Suprapubic skin (tissue), 3 donors: Measurements from ENCODE around the gene ERGIC1.

ENCODE experiments used
- POLR2AphosphoS5 ChIP-seq, 3 donors: sonication (generic); formaldehyde crosslinking; IDR thresholded peaks; one replicate each; pipeline ENCODE4 v1.6.1; 2017; ENCODE audit warnings: antibody characterized with exemption in 3 of 3
- TF ChIP-seq, protein P1 (sequence below), 2 donors: fragments of 200-600 bp in 1 of 2; fragments of 450-650 bp in 1 of 2; sonication (generic) in 1 of 2; IDR thresholded peaks; one replicate each; pipeline ENCODE4 v1.5.1; 2016 to 2019; ENCODE audit warnings: antibody characterized with exemption in 2 of 2, mild to moderate bottlenecking in 1 of 2, moderate library complexity in 1 of 2

DNA sequence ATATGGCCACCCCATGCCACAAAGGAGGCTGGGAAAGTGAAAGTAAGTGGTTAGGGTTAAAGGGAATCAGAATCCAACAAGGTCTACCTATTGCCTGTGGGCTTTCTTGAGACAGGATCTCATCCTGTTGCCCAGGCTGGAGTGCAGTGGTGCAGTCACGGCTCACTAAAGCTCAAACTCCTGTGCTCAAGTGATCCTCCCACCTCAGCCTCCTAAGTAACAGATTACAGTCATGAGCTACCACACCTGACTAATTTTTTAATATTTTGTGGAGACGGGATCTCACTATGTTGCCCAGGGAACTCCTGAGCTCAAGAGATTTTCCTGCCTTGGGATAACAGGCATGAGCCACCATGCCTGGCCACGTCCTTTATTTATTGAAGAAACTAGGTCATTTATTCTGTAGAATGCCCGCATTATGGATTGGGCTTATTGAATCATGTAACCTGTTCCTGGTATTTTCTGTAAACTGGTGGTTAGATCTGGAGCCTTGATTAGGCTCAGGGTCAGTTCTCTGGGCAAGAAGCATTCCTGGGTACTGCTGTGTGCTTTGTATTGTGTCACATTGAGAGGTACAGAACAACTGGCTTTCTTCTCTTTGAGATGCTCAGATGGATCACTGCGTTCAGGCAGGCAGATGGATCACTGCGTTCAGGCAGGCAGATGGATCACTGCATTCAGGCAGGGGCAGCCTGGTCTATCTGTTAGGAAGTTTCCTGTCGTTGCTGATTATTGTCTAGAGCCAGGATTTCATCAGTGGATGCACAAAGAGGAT, 41.6 kb downstream of the ERGIC1 start:
- TF ChIP-seq, protein P1, sequence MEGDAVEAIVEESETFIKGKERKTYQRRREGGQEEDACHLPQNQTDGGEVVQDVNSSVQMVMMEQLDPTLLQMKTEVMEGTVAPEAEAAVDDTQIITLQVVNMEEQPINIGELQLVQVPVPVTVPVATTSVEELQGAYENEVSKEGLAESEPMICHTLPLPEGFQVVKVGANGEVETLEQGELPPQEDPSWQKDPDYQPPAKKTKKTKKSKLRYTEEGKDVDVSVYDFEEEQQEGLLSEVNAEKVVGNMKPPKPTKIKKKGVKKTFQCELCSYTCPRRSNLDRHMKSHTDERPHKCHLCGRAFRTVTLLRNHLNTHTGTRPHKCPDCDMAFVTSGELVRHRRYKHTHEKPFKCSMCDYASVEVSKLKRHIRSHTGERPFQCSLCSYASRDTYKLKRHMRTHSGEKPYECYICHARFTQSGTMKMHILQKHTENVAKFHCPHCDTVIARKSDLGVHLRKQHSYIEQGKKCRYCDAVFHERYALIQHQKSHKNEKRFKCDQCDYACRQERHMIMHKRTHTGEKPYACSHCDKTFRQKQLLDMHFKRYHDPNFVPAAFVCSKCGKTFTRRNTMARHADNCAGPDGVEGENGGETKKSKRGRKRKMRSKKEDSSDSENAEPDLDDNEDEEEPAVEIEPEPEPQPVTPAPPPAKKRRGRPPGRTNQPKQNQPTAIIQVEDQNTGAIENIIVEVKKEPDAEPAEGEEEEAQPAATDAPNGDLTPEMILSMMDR (IDR thresholded peaks at IDR 0.05): no peak
- no peak for TF ChIP-seq POLR2AphosphoS5 (IDR thresholded peaks at IDR 0.05)
